Mucosa of gallbladder (tissue), 1 donor: Measurements from ENCODE around the gene TUBB4B. TPM values are rescaled to one million over a fixed set of nuclear protein-coding genes. Genes with fewer than 3 reads are reported as not detected.
A peak's percentile ranks its signal among the peaks of the same experiment; 100 is the strongest.

Experiments used
- DNase-seq: peaks from one replicate; pipeline ENCODE4 v3.0.0-alpha.2; 2020; ENCODE audit warnings: low spot score
- total RNA-seq: library from RNA; stranded (reverse); gene quantifications from one replicate; pipeline ENCODE4 v1.2.1, GENCODE V29; 2021
- donor health status: DM: no; HTN: no; CAD: no.

The TUBB4B gene
- total RNA-seq: 296 TPM

GRCh38 chr9:137240841-137241489, at the start of gene TUBB4B:
Gene TUBB4B, plus strand, starts transcription at chr9:137241287. Its CDS starts 74 bp downstream, at chr9:137241361.
- peak; percentile 99 for DNase-seq

DNA sequence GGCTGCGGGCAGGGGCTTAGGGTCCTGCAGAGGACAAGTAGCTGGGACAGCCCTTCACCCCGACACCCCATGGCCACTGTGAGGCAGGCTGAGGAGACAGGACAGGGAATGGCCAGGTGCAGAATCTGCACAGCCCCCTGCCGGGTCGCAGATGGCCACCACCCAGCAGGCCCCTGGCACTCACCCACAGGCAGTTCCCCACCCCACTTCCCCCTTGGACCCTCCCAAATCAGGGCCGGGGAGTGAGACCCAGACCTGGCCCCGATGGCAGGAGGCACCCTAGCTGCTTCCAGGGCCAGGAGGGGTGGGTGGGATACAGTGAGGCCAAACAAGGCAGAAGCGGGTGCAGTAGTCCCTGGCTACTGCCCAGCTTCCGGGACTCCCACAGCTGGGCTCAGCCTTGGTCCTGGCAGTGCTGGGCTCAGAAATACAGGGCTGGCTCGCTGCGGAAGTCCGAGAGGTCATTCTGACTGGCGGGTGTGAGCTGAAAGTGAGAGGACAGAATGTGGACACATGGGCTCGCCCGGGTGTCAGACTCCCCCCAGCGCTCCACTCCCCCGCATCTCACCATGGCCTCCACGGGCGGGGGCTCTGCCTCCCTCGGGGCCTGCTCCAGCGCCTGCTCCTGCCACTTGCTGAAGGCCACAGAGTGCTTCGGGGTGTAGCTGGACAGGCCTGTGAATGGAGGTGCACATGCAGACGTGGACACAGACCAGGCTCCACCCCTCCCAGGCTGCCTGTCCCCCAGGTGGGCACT, 49.2 kb upstream of the TUBB4B start:
- DNase-seq: no peak

DNA sequence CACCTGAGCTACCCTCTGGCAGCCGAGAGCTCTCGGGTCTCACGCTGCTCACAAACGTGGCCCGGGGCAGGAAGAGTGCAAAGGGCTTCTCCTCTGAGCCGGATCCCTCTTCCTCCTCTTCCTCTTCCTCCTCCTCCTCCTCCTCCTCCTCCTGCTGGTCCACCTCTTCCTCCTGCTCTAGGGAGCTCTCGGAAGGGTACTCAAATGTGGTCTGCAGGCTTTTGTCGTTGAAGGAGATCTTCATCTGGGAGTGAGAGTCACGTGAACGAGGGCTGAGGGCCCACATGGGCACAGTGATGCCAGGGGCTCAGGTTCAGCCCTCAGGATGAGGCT, 48.7 kb upstream of the TUBB4B start:
- no peak for DNase-seq

GRCh38 chr9:137192859-137193258, 48.2 kb upstream of the TUBB4B start:
- no peak for DNase-seq

- DNase-seq: no peak
These were observed 47.3 kb upstream of the TUBB4B start for GRCh38 chr9:137193771-137194170.

DNA sequence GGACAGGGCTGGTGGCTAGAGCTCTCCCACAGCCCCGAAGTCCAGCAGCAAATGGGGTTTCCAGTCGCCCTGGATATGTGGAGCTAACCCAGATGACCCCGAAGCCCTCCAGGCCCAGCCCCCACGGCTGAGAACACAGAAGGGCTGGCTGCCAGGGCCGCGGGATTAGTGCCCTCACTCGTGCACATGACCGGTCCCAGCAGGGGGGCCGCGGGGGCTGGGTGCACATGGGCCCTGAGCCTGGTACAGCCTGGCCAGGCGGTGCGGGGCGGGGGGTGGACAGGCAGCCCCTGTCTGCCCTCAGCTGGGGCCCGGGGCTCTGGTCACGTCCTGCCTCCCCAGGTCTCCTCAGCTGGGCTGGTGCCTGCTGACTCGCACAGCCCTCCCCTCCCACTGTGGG, 46.7 kb upstream of the TUBB4B start:
- peak; percentile 47 for DNase-seq

DNA sequence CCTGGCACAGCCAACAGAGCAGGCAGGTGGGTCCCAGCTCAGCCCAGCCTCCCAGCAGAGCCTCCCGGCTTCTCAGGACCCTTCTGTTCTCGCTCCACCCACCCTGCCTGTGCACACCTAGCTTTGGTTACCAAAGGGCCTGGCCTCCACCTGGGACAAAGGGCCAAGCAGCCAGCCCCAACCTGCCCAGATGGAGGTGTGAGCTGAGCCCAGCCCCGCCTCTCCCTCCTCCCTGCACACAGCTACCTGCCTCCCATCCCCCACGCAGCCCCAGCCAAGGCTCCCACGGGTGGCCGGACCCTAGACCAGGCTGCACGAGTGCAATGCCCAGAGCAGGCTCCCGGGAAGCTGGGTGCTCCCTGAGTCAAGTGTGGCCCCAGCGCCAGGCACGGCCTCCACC, 46.2 kb upstream of the TUBB4B start:
- peak; percentile 50 for DNase-seq

DNA sequence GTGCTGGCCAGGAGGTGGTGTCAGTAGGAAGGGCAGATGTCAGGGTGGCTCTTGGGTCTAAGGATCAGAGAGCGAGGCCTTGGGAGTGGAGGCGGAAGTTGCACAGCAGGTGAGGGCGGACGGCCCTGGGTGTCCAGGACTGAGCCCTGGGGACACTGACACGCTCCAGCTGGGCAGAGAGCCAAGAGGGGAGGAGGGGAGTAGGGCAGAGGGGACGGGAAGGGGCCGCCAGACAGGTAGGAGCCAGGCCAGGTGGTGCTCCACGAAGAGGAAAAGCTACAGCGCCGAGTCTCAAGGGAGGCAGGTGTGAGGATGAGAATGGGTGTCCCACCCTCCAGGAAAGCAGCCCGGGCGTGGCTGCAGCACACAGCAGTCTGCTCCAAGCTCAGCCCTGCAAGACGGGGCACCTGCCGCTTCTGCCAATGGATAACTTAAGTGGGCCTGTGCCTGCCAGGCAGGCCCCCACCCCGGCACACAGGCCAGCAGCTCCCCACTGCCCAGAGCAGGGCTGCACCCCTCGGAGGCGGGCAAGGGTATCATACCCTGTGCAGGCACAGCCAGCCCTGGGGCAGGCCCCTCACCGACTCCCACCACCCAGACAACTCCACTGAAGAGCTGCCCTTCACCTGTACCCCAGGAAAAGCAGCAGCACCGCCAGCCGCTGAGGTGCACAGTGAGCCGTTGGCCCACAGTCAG, 45.4 kb upstream of the TUBB4B start:
- peak; percentile 34 for DNase-seq

GRCh38 chr9:137198051-137198901, 42.8 kb upstream of the TUBB4B start:
- peak; percentile 77 for DNase-seq

- DNase-seq: no peak
These were observed 42.2 kb upstream of the TUBB4B start for GRCh38 chr9:137198902-137199283.

- no peak for DNase-seq
These were observed 41.5 kb upstream of the TUBB4B start for GRCh38 chr9:137199411-137200121.

- DNase-seq: peak; percentile 100
These were observed 40.5 kb upstream of the TUBB4B start, which contains the start of gene TPRN for GRCh38 chr9:137200311-137201204. Gene TPRN, minus strand, starts transcription at chr9:137200741. Its CDS starts 30 bp downstream, at chr9:137200711.

GRCh38 chr9:137201205-137201868, 39.8 kb upstream of the TUBB4B start:
- no peak for DNase-seq

DNA sequence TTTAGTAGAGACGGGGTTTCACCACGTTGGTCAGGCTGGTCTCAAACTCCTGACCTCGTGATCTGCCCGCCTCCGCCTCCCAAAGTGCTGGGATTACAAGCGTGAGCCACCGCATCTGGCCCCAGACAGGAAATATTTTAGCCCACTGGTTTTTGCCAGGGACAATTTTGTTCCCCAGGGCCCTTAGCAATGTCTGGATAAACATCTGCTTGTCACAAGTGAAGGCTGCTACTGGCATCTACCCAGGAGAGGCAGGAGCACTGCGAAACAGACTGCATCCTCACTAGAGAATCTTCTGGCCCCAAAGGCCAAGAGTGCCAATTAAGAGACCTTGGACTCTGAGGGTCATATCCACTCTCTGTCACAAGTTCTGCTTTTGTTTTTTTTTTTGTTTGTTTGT, 38.1 kb upstream of the TUBB4B start:
- DNase-seq: no peak

- DNase-seq: no peak
These were observed 36.4 kb upstream of the TUBB4B start for GRCh38 chr9:137204731-137205125.

- DNase-seq: peak; percentile 92
These were observed 35.7 kb upstream of the TUBB4B start, which contains the start of the genes NDOR1 and TMEM203 for GRCh38 chr9:137205126-137206069. Gene NDOR1, plus strand, starts transcription at chr9:137205700. Its CDS starts 78 bp downstream, at chr9:137205778. Gene TMEM203, minus strand, starts transcription at chr9:137205648. Its CDS starts 234 bp downstream, at chr9:137205414.

GRCh38 chr9:137206602-137207001, 34.5 kb upstream of the TUBB4B start:
- DNase-seq: no peak

DNA sequence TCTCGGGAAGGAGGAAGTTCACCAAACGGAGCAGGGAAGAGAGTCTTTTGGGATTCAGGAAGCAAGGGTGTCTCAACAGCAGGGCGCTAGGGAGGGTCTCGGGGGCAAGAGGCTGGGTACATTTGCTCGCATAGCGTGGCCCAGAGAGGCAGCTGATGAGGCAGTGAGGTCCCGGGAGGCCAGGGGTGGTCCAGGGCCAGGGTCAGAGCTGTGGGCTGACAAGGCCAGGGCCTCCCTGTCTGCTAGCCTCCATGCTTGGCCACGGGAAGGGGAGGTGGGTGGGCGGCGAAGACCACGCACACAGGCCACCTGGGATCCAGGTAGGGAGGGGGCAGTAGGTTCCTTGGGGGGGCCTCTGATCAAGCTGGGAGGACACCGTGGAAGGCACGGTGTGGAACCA, 29.6 kb upstream of the TUBB4B start:
- DNase-seq: no peak
